Measurements from ENCODE around the gene SGTA.
"Not testable (repeated sequence)": the region's sequence is repeated elsewhere in the genome, so short reads cannot be mapped to it uniquely, and the experiment has no call there.

The SGTA gene, protein sequence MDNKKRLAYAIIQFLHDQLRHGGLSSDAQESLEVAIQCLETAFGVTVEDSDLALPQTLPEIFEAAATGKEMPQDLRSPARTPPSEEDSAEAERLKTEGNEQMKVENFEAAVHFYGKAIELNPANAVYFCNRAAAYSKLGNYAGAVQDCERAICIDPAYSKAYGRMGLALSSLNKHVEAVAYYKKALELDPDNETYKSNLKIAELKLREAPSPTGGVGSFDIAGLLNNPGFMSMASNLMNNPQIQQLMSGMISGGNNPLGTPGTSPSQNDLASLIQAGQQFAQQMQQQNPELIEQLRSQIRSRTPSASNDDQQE

DNA sequence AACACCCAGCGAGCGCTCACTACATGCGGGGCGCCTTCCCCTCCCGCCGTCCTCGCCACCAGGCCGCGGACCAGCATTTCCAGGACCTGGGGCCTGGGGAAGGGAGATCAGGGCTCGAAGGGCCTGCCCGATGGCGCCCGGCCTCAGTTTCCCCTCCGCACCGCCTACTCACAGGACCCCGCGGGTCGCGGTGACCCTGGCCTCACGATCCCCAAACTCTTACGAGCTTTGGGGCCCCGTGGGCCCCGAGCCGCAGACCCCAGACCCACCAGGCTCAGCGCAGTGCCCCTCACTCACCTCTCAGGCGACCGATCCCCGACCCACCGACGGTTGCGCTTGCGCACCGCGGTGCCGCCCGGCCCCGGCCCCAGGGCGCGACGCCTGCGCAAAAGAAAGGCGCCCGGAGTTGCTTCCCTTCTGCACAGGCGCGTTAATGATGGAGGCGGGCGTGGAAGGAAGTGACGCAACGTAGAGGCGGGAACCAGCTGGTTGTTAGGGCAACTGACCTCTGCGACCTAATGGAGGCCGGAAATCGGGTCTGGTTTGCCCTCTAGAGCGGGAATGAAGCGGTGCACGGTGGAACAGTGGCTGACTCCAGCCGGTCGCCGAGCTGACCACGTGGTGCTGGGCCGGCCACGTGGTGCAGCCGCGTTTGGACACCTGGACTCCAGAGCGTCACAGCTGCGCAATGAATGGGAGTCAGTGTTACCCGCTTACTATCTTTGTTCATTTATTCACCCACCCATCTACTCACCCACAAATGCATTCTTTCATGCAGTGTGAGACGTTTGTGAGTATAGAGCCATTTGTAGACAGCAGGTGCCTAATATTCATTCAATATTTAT lies at the start of gene SGTA:
SGTA (minus strand) TSS at position 338 of the 845 bp plus-strand sequence. CDS start 14,205 bp downstream, outside the sequence.
- Histone ChIP-seq H3K36me3 (ENCODE audit: insufficient read depth, low read depth, low read length) (peaks cover 24% of the 10 kb centered on the region), H3K9me3 (ENCODE audit: insufficient read depth, low read depth, low read length) (no peaks in the 10 kb centered on the region), H3K4me1 (ENCODE audit: insufficient read depth, low read length) (peaks cover 6% of the 10 kb centered on the region; the same call in 1 of the 2 replicates), H3K9ac (ENCODE audit: low read depth, low read length) (peak within 1 kb of the TSS; percentile 92), H3K27me3 (ENCODE audit: insufficient read depth, low read length) (no peaks in the 10 kb centered on the region), H3K4me3 (ENCODE audit: low read length) (peak within 1 kb of the TSS; percentile 92), H3K27ac (ENCODE audit: low read length) (no peak within 1 kb of the TSS)

DNA sequence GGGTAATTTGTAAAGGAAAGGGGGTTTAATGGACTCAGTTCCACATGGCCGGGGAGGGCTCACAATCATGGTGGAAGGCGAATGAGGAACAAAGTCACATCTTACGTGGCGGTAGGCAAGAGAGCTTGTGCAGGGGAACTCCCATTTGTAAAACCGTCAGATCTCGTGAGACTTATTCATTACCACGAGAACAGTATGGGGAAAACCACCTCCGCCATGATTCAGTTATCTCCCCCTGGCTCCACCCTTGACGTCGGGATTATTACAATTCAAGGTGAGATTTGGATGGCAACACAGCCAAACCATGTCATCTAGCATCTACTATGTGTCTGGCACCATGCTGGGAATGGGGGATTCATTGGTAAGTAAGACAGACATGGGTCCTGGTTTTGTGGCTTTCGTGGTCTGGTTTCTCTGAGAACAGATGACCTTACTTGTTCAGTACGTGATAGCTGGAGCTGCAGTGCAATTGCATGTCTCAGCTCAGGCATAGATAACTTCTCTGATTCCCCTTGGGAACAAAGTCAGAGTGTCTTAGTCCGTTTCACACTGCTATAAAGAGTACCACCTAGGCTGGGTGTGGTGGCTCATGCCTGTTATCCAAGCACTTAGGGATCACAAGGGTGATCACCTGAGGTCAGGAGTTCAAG lies 44.9 kb upstream of the SGTA start:
- Histone ChIP-seq H3K9ac (ENCODE audit: low read depth, low read length) (no peak overlapping the region), H3K27me3 (ENCODE audit: insufficient read depth, low read length) (no peaks in the 10 kb centered on the region), H3K9me3 (ENCODE audit: insufficient read depth, low read depth, low read length) (peaks cover 54% of the 10 kb centered on the region), H3K4me1 (ENCODE audit: insufficient read depth, low read length) (no peaks in the 10 kb centered on the region), H3K27ac (ENCODE audit: low read length) (no peak overlapping the region), H3K4me3 (ENCODE audit: low read length) (no peak overlapping the region), H3K36me3 (ENCODE audit: insufficient read depth, low read depth, low read length) (peaks cover 22% of the 10 kb centered on the region)

- no peak overlapping the region; the same call in 1 of the 2 replicates for H3K4me3 ChIP-seq (ENCODE audit: low read length)
- no peaks in the 10 kb centered on the region for H3K4me1 ChIP-seq (ENCODE audit: insufficient read depth, low read length)
- H3K27ac ChIP-seq (ENCODE audit: low read length) = no peak overlapping the region
- H3K27me3 ChIP-seq (ENCODE audit: insufficient read depth, low read length) = no peaks in the 10 kb centered on the region
- H3K9me3 ChIP-seq (ENCODE audit: insufficient read depth, low read depth, low read length) = peaks cover 45% of the 10 kb centered on the region
- peaks cover 14% of the 10 kb centered on the region for H3K36me3 ChIP-seq (ENCODE audit: insufficient read depth, low read depth, low read length)
- H3K9ac ChIP-seq (ENCODE audit: low read depth, low read length) = no peak overlapping the region
Observed at GRCh38 chr19:2827022-2827421, 43.9 kb upstream of the SGTA start.

DNA sequence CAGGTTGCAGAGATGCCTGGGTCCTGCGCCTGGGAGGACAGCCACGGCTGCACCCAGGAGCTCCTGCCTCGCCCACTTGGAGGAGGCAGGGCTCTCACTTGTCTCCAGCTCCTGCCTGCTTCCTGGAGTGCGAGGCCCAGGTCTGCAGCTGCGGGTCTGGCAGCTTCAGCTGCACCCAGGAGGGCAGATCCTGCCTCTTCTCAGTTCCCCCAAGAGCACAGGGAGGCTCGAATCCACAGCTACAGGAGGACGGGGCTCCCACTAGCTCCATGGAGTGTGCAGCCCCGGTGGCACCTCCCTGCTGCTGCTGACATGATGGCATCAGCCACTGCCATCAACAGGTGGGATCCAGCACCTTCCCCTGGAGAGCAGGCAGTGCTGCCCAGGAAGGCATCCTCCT lies 41.1 kb upstream of the SGTA start:
- Histone ChIP-seq H3K36me3 (ENCODE audit: insufficient read depth, low read depth, low read length) (peaks cover 14% of the 10 kb centered on the region), H3K9ac (ENCODE audit: low read depth, low read length) (no peak overlapping the region), H3K9me3 (ENCODE audit: insufficient read depth, low read depth, low read length) (peaks cover 27% of the 10 kb centered on the region), H3K27me3 (ENCODE audit: insufficient read depth, low read length) (no peaks in the 10 kb centered on the region), H3K4me3 (ENCODE audit: low read length) (no peak overlapping the region), H3K27ac (ENCODE audit: low read length) (no peak overlapping the region), H3K4me1 (ENCODE audit: insufficient read depth, low read length) (no peaks in the 10 kb centered on the region)

DNA sequence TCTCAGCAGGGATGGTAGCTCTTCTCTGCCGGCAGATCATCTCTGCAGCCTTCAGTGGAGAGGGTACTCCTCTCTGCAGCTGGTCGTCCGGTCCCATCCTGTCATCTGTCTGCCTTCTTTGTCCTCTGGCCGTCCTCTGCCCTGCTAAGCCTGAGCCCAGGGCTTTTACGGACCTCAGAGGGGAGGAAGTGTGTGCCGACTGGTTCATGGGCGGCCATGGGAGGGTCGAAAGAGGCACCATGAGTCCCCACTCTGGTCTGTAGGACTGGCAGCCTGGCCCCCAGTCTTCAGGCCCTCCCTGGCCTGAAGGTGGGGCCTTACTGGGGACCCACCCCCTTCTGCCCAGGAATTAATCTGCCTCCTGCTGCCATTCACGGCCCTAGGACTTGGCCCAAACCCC lies 40.6 kb upstream of the SGTA start:
- Histone ChIP-seq H3K9me3 (ENCODE audit: insufficient read depth, low read depth, low read length) (peaks cover 22% of the 10 kb centered on the region), H3K4me1 (ENCODE audit: insufficient read depth, low read length) (no peaks in the 10 kb centered on the region), H3K36me3 (ENCODE audit: insufficient read depth, low read depth, low read length) (peaks cover 14% of the 10 kb centered on the region), H3K9ac (ENCODE audit: low read depth, low read length) (no peak overlapping the region), H3K27me3 (ENCODE audit: insufficient read depth, low read length) (no peaks in the 10 kb centered on the region), H3K4me3 (ENCODE audit: low read length) (no peak overlapping the region), H3K27ac (ENCODE audit: low read length) (no peak overlapping the region)

DNA sequence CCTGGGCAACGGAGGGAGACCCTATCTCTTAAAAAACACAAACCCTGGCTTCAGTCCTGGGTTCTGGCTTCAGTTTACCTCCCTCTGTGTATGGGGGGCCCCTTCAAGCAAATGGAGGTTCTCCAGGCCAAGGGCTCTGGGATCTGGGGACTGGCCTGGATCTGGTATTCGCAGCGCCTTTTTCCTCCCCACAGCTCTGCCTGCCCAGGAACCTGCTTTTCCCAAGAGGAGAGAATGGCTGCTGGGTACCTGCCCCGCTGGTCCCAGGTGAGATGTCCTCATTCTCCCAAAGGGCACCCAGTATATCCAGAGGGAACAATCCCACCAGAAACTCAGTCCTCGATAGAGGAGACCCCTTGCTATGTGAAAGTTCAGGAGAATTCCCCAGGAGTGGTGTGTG lies 39.8 kb upstream of the SGTA start:
- Histone ChIP-seq H3K4me3 (ENCODE audit: low read length) (no peak overlapping the region), H3K27ac (ENCODE audit: low read length) (no peak overlapping the region), H3K36me3 (ENCODE audit: insufficient read depth, low read depth, low read length) (peaks cover 8% of the 10 kb centered on the region), H3K9me3 (ENCODE audit: insufficient read depth, low read depth, low read length) (peaks cover 15% of the 10 kb centered on the region), H3K9ac (ENCODE audit: low read depth, low read length) (no peak overlapping the region), H3K27me3 (ENCODE audit: insufficient read depth, low read length) (no peaks in the 10 kb centered on the region), H3K4me1 (ENCODE audit: insufficient read depth, low read length) (no peaks in the 10 kb centered on the region)

DNA sequence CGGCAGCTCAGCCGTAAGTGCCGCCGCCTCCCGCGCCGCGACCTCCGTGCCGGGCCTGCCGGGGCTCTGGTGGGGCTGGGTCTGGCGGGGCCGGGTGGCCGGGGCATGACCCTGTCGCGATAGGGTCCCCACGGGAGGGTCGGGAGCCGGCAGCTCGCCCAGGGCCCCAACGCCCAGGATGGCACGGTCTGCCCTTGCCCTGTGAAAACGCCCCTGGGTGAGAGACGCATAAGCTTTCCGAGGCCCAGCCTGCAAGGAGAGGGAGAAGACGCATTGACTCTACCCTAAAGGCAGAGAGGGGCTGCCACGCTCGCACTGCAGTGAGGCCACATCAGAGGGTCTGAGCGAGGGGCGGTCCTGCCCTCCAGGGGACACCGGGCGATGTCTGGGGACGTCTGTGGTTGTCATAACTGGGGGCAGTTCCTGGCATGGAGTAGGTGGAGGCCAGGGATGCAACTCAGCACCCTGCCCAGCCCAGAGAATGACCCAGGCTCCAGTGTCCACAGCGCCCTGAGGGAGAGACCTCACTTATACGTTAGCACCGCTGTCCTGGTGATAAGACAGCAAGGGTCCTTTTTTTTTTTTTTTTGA lies 37.1 kb upstream of the SGTA start:
- Histone ChIP-seq H3K9ac (ENCODE audit: low read depth, low read length) (peak overlapping the region; percentile 59; the same call in 1 of the 2 replicates), H3K4me1 (ENCODE audit: insufficient read depth, low read length) (no peaks in the 10 kb centered on the region), H3K4me3 (ENCODE audit: low read length) (peak overlapping the region; percentile 88), H3K27ac (ENCODE audit: low read length) (no peak overlapping the region), H3K27me3 (ENCODE audit: insufficient read depth, low read length) (no peaks in the 10 kb centered on the region), H3K36me3 (ENCODE audit: insufficient read depth, low read depth, low read length) (no peaks in the 10 kb centered on the region; the same call in 1 of the 2 replicates), H3K9me3 (ENCODE audit: insufficient read depth, low read depth, low read length) (no peaks in the 10 kb centered on the region)

- H3K36me3 ChIP-seq (ENCODE audit: insufficient read depth, low read depth, low read length) = peaks cover 2% of the 10 kb centered on the region
- no peaks in the 10 kb centered on the region for H3K9me3 ChIP-seq (ENCODE audit: insufficient read depth, low read depth, low read length)
- H3K27ac ChIP-seq (ENCODE audit: low read length) = no peak within 1 kb of the TSS
- H3K27me3 ChIP-seq (ENCODE audit: insufficient read depth, low read length) = no peaks in the 10 kb centered on the region
- H3K4me3 ChIP-seq (ENCODE audit: low read length) = peak within 1 kb of the TSS; percentile 88
- H3K4me1 ChIP-seq (ENCODE audit: insufficient read depth, low read length) = no peaks in the 10 kb centered on the region
- H3K9ac ChIP-seq (ENCODE audit: low read depth, low read length) = peak within 1 kb of the TSS; percentile 59; the same call in 1 of the 2 replicates
Observed at GRCh38 chr19:2819540-2820111, 36.6 kb upstream of the SGTA start, which contains the start of gene ZNF554. TSS of gene ZNF554 (plus strand) at chr19:2819868. CDS start at chr19:2820072, 204 bp downstream.

GRCh38 chr19:2817237-2817829 lies 34.3 kb upstream of the SGTA start:
- H3K27me3 ChIP-seq (ENCODE audit: insufficient read depth, low read length); H3K27ac ChIP-seq (ENCODE audit: low read length); H3K4me1 ChIP-seq (ENCODE audit: insufficient read depth, low read length); H3K4me3 ChIP-seq (ENCODE audit: low read length); H3K9me3 ChIP-seq (ENCODE audit: insufficient read depth, low read depth, low read length); H3K9ac ChIP-seq (ENCODE audit: low read depth, low read length): not testable (repeated sequence)
- H3K36me3 ChIP-seq (ENCODE audit: insufficient read depth, low read depth, low read length) = peaks cover 20% of the 10 kb centered on the region

DNA sequence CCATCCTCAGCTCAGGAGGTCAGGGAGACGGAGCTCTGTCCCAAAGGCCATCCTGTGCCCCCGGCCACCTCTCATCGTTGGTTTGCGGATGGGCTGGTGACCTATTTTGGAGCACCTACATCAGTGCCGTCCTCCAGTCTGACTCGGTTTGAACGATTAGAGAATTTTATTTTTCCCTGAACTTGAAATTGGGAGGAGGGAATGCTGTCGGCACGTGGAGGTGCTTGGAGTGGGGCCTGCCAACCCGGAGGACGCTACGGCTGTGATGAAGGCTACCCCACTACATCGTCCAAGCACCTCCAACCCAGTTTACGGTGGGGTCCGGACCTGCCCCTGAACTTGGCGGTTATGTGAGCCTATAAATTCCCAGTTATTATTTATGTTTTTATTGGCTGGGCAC lies 33.6 kb upstream of the SGTA start:
- H3K27ac ChIP-seq (ENCODE audit: low read length) = no peak overlapping the region
- H3K9me3 ChIP-seq (ENCODE audit: insufficient read depth, low read depth, low read length) = no peaks in the 10 kb centered on the region
- H3K4me3 ChIP-seq (ENCODE audit: low read length) = no peak overlapping the region
- H3K4me1 ChIP-seq (ENCODE audit: insufficient read depth, low read length) = no peaks in the 10 kb centered on the region
- H3K27me3 ChIP-seq (ENCODE audit: insufficient read depth, low read length) = no peaks in the 10 kb centered on the region
- H3K9ac ChIP-seq (ENCODE audit: low read depth, low read length) = no peak overlapping the region
- peaks cover 26% of the 10 kb centered on the region for H3K36me3 ChIP-seq (ENCODE audit: insufficient read depth, low read depth, low read length)

DNA sequence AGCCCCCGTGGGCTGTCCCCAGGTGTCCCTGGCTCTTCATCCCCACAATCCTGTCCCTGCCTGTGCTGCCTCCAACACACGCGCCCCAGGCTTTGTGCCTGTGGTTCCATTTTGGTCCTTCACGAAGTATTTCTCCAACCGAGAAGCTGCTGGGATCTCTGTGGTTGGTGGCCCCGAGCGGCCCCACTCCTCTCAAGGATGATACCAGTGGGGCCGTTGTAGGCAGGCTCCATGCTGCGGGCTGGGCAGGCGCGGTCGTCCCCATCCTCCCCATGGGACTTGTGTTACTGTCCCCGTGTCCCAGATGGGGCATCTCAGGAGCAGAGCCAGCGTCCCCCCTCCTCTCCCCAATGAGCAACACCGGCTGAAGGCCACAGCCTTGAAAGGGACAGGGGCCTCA lies 32.9 kb upstream of the SGTA start:
- H3K4me1 ChIP-seq (ENCODE audit: insufficient read depth, low read length) = no peaks in the 10 kb centered on the region
- no peak overlapping the region for H3K27ac ChIP-seq (ENCODE audit: low read length)
- H3K9me3 ChIP-seq (ENCODE audit: insufficient read depth, low read depth, low read length) = no peaks in the 10 kb centered on the region
- H3K27me3 ChIP-seq (ENCODE audit: insufficient read depth, low read length) = no peaks in the 10 kb centered on the region
- H3K4me3 ChIP-seq (ENCODE audit: low read length) = no peak overlapping the region
- H3K9ac ChIP-seq (ENCODE audit: low read depth, low read length) = no peak overlapping the region
- H3K36me3 ChIP-seq (ENCODE audit: insufficient read depth, low read depth, low read length) = peaks cover 33% of the 10 kb centered on the region

Measured in iPS-20b (cell line).